GM12873 (cell line): ENCODE data around the gene TMEM30B.

Source experiments
- TF ChIP-seq, protein P1 (sequence below): IDR thresholded peaks from 2 replicates; pipeline ENCODE4 v1.5.1; 2012; ENCODE audit warnings: low read depth, mild to moderate bottlenecking, moderate library complexity, low read length, control low read depth; ENCODE audit not compliant: insufficient read depth; ENCODE audit errors: missing control alignments

Gene TMEM30B

GRCh38 chr14:61323970-61324369 lies 42.8 kb upstream of the TMEM30B start:
- TF ChIP-seq, protein P1, sequence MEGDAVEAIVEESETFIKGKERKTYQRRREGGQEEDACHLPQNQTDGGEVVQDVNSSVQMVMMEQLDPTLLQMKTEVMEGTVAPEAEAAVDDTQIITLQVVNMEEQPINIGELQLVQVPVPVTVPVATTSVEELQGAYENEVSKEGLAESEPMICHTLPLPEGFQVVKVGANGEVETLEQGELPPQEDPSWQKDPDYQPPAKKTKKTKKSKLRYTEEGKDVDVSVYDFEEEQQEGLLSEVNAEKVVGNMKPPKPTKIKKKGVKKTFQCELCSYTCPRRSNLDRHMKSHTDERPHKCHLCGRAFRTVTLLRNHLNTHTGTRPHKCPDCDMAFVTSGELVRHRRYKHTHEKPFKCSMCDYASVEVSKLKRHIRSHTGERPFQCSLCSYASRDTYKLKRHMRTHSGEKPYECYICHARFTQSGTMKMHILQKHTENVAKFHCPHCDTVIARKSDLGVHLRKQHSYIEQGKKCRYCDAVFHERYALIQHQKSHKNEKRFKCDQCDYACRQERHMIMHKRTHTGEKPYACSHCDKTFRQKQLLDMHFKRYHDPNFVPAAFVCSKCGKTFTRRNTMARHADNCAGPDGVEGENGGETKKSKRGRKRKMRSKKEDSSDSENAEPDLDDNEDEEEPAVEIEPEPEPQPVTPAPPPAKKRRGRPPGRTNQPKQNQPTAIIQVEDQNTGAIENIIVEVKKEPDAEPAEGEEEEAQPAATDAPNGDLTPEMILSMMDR, result no peak

DNA sequence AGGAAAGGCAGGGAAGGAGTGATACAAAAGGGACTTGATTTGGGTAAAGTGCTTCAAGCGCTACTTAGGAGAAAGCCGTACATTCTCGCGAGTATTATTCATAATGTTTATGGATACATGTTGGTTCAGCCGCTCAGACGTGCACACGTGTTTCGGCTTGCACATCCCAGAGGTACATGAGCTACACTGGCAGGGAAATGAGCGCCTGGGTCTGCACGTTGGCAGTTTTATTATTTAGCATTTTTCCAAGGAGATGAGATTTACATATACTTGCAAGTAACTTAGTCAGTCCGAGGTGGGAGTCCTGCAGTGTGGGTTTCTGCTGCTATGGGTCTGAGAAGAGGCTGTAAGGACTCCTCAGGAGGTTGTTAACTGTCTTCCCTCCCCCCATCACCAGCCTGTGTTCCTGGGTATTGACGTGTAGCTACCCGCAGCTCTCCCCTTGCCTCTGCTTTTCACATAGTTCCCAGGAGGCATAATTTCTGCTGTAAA lies 41.7 kb upstream of the TMEM30B start:
- TF ChIP-seq, protein P1, result no peak

- TF ChIP-seq, protein P1, result no peak
Observed at GRCh38 chr14:61322011-61322798, 41.1 kb upstream of the TMEM30B start.

DNA sequence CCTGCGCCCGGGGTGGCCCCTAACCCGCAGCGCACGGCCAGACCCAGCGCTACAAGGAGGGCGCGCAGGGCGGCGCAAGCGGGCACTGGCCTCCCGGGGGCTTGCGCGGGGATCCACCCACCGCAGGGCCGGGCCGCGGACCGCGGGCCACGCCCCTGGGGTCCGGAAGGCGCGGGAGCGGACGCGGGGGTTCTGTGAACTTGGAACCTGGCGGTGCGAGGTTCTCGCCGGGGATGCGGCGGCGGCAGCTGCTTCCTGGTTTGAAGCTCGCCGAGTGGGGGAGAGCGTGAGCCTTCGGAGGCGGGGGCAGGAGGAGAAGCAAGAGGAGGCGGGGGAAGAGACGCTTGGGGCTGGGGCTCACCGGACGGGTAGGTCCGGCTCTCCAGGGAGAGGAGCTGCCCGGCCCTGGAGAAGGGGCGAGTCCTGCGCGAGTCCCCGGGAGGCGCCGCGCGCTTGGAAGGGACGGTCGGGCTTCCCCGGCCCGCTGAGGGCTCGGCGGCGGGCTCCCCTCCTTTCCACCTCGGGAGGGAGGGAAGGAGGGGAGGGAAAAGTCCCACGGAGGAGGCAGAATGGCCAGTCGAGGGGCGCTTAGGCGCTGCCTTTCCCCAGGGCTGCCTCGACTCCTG lies 40.4 kb upstream of the TMEM30B start, which contains the start of gene PRKCH:
TSS of gene PRKCH (plus strand) at position 195 of the 626 bp plus-strand sequence. CDS start 523 bp downstream, outside the sequence.
- TF ChIP-seq, protein P1, result no peak

DNA sequence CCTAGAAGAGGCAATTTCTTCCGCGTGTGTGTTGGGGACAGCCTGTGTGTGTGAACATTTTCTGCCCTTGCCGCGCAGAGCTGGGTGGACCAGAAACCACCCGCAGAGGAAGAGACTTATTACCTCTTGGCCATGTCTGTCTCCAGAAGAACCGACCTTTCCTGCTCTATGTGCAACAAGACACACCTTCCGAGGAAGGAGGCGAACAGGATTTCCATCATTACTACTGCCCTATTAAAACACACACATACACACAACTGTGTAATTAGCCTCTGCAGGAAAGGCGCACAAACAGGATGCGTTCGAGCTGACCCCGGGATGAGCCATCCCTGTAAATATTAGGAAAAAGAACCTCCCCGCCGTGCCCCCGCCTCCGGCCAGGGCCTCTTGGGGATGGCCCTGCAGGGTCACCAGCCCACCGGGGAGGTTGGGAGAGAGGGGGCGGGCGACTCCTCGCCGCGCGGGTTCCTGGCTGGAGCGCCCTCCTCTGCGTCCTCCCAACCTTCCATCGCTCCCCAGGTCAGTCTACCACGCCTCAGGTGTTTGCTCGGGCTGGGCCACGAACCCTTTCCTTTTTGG lies 39.8 kb upstream of the TMEM30B start:
- TF ChIP-seq, protein P1, result no peak

DNA sequence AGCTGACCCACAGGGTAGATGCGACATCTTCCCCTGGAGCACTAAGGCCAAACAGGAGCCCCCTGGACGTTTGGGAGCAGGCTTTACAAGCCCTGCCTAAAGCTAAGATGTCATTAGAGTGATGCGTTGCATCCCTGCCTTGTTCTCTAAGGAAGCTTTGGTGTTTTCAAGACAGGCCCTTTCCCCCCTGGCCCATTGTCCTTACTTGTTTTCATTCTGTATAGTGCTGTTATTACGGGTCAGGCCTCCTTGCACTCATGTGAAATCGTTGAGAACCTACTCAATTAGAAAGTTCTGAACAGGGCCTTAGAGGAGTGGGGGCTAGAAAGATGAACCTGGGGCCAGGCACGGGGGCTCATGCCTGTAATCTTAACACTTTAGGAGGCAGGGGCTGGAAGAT lies 38.6 kb upstream of the TMEM30B start:
- TF ChIP-seq, protein P1, result no peak

GRCh38 chr14:61319086-61319485 lies 37.9 kb upstream of the TMEM30B start:
- TF ChIP-seq, protein P1, result no peak
